Measurements from ENCODE around the gene TDO2.

GRCh38 chr4:155875878-155876277 lies 27.6 kb upstream of the TDO2 start:
- TF ChIP-seq CTCF (IDR thresholded peaks at IDR 0.05) (no peak), POLR2A (IDR thresholded peaks at IDR 0.05) (no peak), POLR2AphosphoS5 (IDR thresholded peaks at IDR 0.05) (no peak)

All from prostate gland (tissue), 2 donors.